H1 (cell line): ENCODE data around the gene ACHE. TPM values are rescaled to one million over a fixed set of nuclear protein-coding genes. Genes with fewer than 3 reads are reported as not detected.

Experiments used
- CTCF ChIA-PET: fragments of 300-600 bp; sonication (Branson Sonifier 250); formaldehyde crosslinking; loops from one replicate; lab custom pipeline; 2021; ENCODE audit not compliant: partially characterized antibody; lab: Charles Lee
- POLR2A ChIA-PET: fragments of 300-600 bp; sonication (Branson Sonifier 250); formaldehyde crosslinking; loops from one replicate; lab custom pipeline; 2021; ENCODE audit warnings: inconsistent platforms; ENCODE audit not compliant: partially characterized antibody; lab: Charles Lee
- DNase-seq, 2 experiments: peaks; one replicate each; pipeline versions ENCODE4 v3.0.0 to v3.0.0-alpha.2; 2010 to 2022; ENCODE audit warnings: low spot score in 2 of 2, low read depth in 1 of 2, mixed read lengths in 1 of 2
- FAIRE-seq: peaks from 2 replicates; lab custom pipeline; 2011; peaks lifted over from hg19 to GRCh38; lab: Jason Lieb, UNC
- H2AFZ ChIP-seq: 2 replicates; pipeline ENCODE4 v1.8.1; 2012; ENCODE audit warnings: low read length, inconsistent platforms
- H2AK5ac ChIP-seq: 2 replicates; pipeline ENCODE4 v1.6.1; 2013; ENCODE audit warnings: low read depth, low read length
- H2BK120ac ChIP-seq: replicated peaks from 2 replicates; pipeline ENCODE3; 2013; ENCODE audit warnings: low read depth, low read length, inconsistent platforms
- H2BK12ac ChIP-seq: 2 replicates; pipeline ENCODE4 v1.6.1; 2013; ENCODE audit warnings: low read depth, low read length
- H2BK15ac ChIP-seq: 2 replicates; pipeline ENCODE4 v1.6.1; 2013; ENCODE audit warnings: low read length
- H2BK20ac ChIP-seq: 2 replicates; pipeline ENCODE4 v1.6.1; 2013; ENCODE audit warnings: low read length
- H2BK5ac ChIP-seq: 2 replicates; pipeline ENCODE4 v1.6.1; 2013; ENCODE audit warnings: low read depth, low read length
- H3K14ac ChIP-seq: 2 replicates; pipeline ENCODE4 v1.6.1; 2013; ENCODE audit warnings: inconsistent platforms; ENCODE audit not compliant: insufficient read length
- H3K18ac ChIP-seq: 2 replicates; pipeline ENCODE4 v1.6.1; 2013; ENCODE audit warnings: low read length; ENCODE audit errors: extremely low read depth
- H3K23ac ChIP-seq: 2 replicates; pipeline ENCODE4 v1.6.1; 2013; ENCODE audit warnings: inconsistent platforms; ENCODE audit not compliant: insufficient read length
- H3K23me2 ChIP-seq: 2 replicates; pipeline ENCODE4 v1.6.1; 2013; ENCODE audit warnings: low read depth, low read length
- H3K27ac ChIP-seq: 2 replicates; pipeline ENCODE4 v1.6.1; 2011; ENCODE audit warnings: low read depth, low read length, inconsistent platforms
- H3K27me3 ChIP-seq, 4 experiments: replicated peaks in 1 of 4; 1 replicate in 1 of 4; 2 replicates in 3 of 4; pipeline versions ENCODE4 v1.6.1 to v1.8.1; 2011 to 2013; ENCODE audit warnings: low read length in 3 of 4, mild to moderate bottlenecking in 3 of 4, inconsistent platforms in 2 of 4, mixed read lengths in 2 of 4, moderate library complexity in 1 of 4; ENCODE audit not compliant: control insufficient read depth in 3 of 4, insufficient read depth in 3 of 4; ENCODE audit errors: extremely low read depth in 1 of 4
- H3K36me3 ChIP-seq, 4 experiments: 2 replicates each; pipeline versions ENCODE4 v1.6.1 to v1.8.1; 2011 to 2013; ENCODE audit warnings: mild to moderate bottlenecking in 4 of 4, low read length in 3 of 4, moderate library complexity in 2 of 4, control low read depth in 1 of 4, inconsistent platforms in 1 of 4; ENCODE audit not compliant: insufficient read depth in 4 of 4, control insufficient read depth in 2 of 4
- H3K4ac ChIP-seq: replicated peaks from 2 replicates; pipeline ENCODE3; 2013; ENCODE audit warnings: low read length, low read depth, mixed read lengths, inconsistent platforms; ENCODE audit not compliant: insufficient read length
- H3K4me1 ChIP-seq, 4 experiments: replicated peaks in 1 of 4; 1 replicate in 1 of 4; 2 replicates in 3 of 4; pipeline versions ENCODE4 v1.6.1 to v1.8.1; 2011 to 2013; ENCODE audit warnings: low read length in 3 of 4, inconsistent platforms in 2 of 4, mixed read lengths in 1 of 4; ENCODE audit not compliant: insufficient read depth in 4 of 4, control insufficient read depth in 3 of 4
- H3K4me2 ChIP-seq, 2 experiments: 2 replicates each; pipeline versions ENCODE4 v1.6.1 to v1.8.1; 2011 to 2013; ENCODE audit warnings: low read depth in 2 of 2, low read length in 2 of 2, control low read depth in 1 of 2, inconsistent platforms in 1 of 2, mild to moderate bottlenecking in 1 of 2; ENCODE audit not compliant: insufficient read depth in 1 of 2
- H3K4me3 ChIP-seq, 4 experiments: fragments of 200-600, 300-600 bp in 1 of 4; sonication (generic), shearing (Covaris generic), sonication (Bioruptor Twin) in 1 of 4; 2 replicates each; pipeline versions ENCODE4 v1.5.1 to v1.8.1; 2011 to 2016; ENCODE audit warnings: low read length in 4 of 4, low read depth in 3 of 4, control low read depth in 2 of 4, inconsistent platforms in 2 of 4, mild to moderate bottlenecking in 2 of 4, mixed read lengths in 1 of 4, moderate library complexity in 1 of 4; ENCODE audit not compliant: insufficient read depth in 2 of 4; ENCODE audit errors: extremely low read depth in 1 of 4
- H3K56ac ChIP-seq: replicated peaks from 2 replicates; pipeline ENCODE3; 2013; ENCODE audit warnings: low read depth, mild to moderate bottlenecking, mixed read lengths, low read length, inconsistent platforms; ENCODE audit not compliant: insufficient read length
- H3K79me1 ChIP-seq: 2 replicates; pipeline ENCODE4 v1.6.1; 2013; ENCODE audit warnings: low read depth, low read length, control low read depth
- H3K79me2 ChIP-seq, 2 experiments: 2 replicates each; pipeline versions ENCODE4 v1.6.1 to v1.8.1; 2012 to 2013; ENCODE audit warnings: low read length in 2 of 2, mild to moderate bottlenecking in 2 of 2, inconsistent platforms in 1 of 2; ENCODE audit not compliant: insufficient read depth in 2 of 2, control insufficient read depth in 1 of 2
- H3K9ac ChIP-seq, 4 experiments: replicated peaks in 1 of 4; 1 replicate in 1 of 4; 2 replicates in 3 of 4; pipeline versions ENCODE4 v1.6.1 to v1.8.1; 2011 to 2013; ENCODE audit warnings: low read depth in 3 of 4, low read length in 3 of 4, control low read depth in 2 of 4, mild to moderate bottlenecking in 2 of 4, moderate library complexity in 2 of 4, inconsistent platforms in 1 of 4; ENCODE audit errors: extremely low read depth in 1 of 4
- H3K9me3 ChIP-seq, 2 experiments: 2 replicates each; pipeline versions ENCODE4 v1.6.1 to v1.8.1; 2012 to 2013; ENCODE audit warnings: mild to moderate bottlenecking in 2 of 2, moderate library complexity in 2 of 2, control low read depth in 1 of 2, inconsistent platforms in 1 of 2, low read depth in 1 of 2, low read length in 1 of 2, mixed read lengths in 1 of 2; ENCODE audit not compliant: insufficient read depth in 2 of 2
- H4K20me1 ChIP-seq, 2 experiments: replicated peaks in 1 of 2; 2 replicates each; pipeline versions ENCODE3 to v1.8.1; 2011 to 2013; ENCODE audit warnings: inconsistent platforms in 2 of 2, low read length in 2 of 2, mild to moderate bottlenecking in 1 of 2; ENCODE audit not compliant: insufficient read depth in 2 of 2, control insufficient read depth in 1 of 2
- H4K5ac ChIP-seq: 2 replicates; pipeline ENCODE4 v1.6.1; 2013; ENCODE audit warnings: low read length, low read depth, mixed read lengths, inconsistent platforms; ENCODE audit not compliant: insufficient read length
- H4K8ac ChIP-seq: 2 replicates; pipeline ENCODE4 v1.8.0; 2013; ENCODE audit warnings: mild to moderate bottlenecking, moderate library complexity, low read length, inconsistent platforms; ENCODE audit not compliant: insufficient read depth; ENCODE audit errors: extremely low read depth
- H4K91ac ChIP-seq: replicated peaks from 2 replicates; pipeline ENCODE3; 2013; ENCODE audit warnings: low read length, mixed read lengths, inconsistent platforms; ENCODE audit not compliant: insufficient read length
- BRCA1 ChIP-seq: IDR thresholded peaks from 2 replicates; pipeline ENCODE4 v1.6.1; 2012; ENCODE audit warnings: low read depth, low read length, improper control_type of control experiment
- CHD2 ChIP-seq: IDR thresholded peaks from 2 replicates; pipeline ENCODE4 v1.6.1; 2012; ENCODE audit warnings: low read length, improper control_type of control experiment
- EGR1 ChIP-seq: IDR thresholded peaks from 2 replicates; pipeline ENCODE4 v1.6.1; 2011; ENCODE audit warnings: low read depth, low read length, borderline replicate concordance
- EZH2 ChIP-seq: fragments of 200-600 bp; sonication (generic); IDR thresholded peaks from 2 replicates; pipeline ENCODE4 v1.7.1; 2012; ENCODE audit warnings: low read depth, mild to moderate bottlenecking, moderate library complexity, low read length, inconsistent platforms; ENCODE audit not compliant: severe bottlenecking
- MAX ChIP-seq: IDR thresholded peaks from 2 replicates; pipeline ENCODE4 v1.6.1; 2012; ENCODE audit warnings: inconsistent platforms
- PHF8 ChIP-seq: fragments of 200-600 bp; sonication (generic); conservative IDR thresholded peaks from 2 replicates; pipeline ENCODE4 v1.7.1; 2012; ENCODE audit warnings: low read depth, mild to moderate bottlenecking, inconsistent platforms, low read length, moderate library complexity
- RFX5 ChIP-seq: IDR thresholded peaks from 2 replicates; pipeline ENCODE4 v1.6.1; 2011; ENCODE audit warnings: low read depth, low read length, improper control_type of control experiment, borderline replicate concordance
- RXRA ChIP-seq: IDR thresholded peaks from 2 replicates; pipeline ENCODE4 v1.6.1; 2011; ENCODE audit warnings: low read depth, mild to moderate bottlenecking, low read length, moderate library complexity; ENCODE audit not compliant: insufficient read depth
- WGBS, 2 experiments: shearing (Covaris generic) in 1 of 2; methylation state at CpG; one replicate each; pipeline versions ENCODE4 v1.1.6 to v1.1.7; 2013 to 2015; ENCODE audit warnings: low lambda C conversion rate in 2 of 2, mixed read lengths in 2 of 2, inconsistent platforms in 1 of 2, low coverage in 1 of 2, missing lambda C conversion rate in 1 of 2; ENCODE audit not compliant: insufficient replicate concordance in 2 of 2, insufficient coverage in 1 of 2, insufficient read length in 1 of 2; ENCODE audit errors: extremely low coverage in 1 of 2, missing lambda C conversion rate in 1 of 2; 5-methylcytosine and 5-hydroxymethylcytosine counted together
- polyA plus RNA-seq, 7 experiments: library from polyadenylated mRNA; depleted of rRNA in 3 of 7; stranded (reverse) in 5 of 7; unstranded in 2 of 7; fragments of >200 nt in 5 of 7; fragments of 200-250 nt in 2 of 7; gene quantifications; 1 replicate in 5 of 7; 2 replicates in 1 of 7; 4 replicates in 1 of 7; pipeline versions ENCODE4 v1.2.1 to v1.2.3, GENCODE V29; 2011 to 2013; ENCODE audit warnings: missing spikeins in 2 of 7, mixed read lengths in 2 of 7
- total RNA-seq: library from RNA; stranded (reverse); fragmentation: NEBNext Ultra II Directional; extraction: Animal tissue kit (Norgen Biotek cat#: 25700); gene quantifications from 2 replicates; pipeline ENCODE4 v1.2.1, GENCODE V29; 2021
- TF ChIP-seq, protein P1 (sequence below), 3 experiments: IDR thresholded peaks; 1 replicate in 2 of 3; 2 replicates in 1 of 3; pipeline versions ENCODE4 v1.5.1 to v1.6.1; 2011; ENCODE audit warnings: low read length in 3 of 3, mild to moderate bottlenecking in 3 of 3, inconsistent platforms in 2 of 3, low read depth in 1 of 3, moderate library complexity in 1 of 3; ENCODE audit not compliant: insufficient read depth in 1 of 3; ENCODE audit errors: control extremely low read depth in 1 of 3

Gene ACHE
- total and polyA plus RNA-seq, 2 of the 8 experiments (the other 6 are each of a cell fraction or from before 2014, with no cell fraction given), result 1.4 to 4.3 TPM

- Histone ChIP-seq H3K4me1 (peaks cover 0 to 5% (median under 1%) of the 10 kb centered on the region in 4 experiments; a peak in 2 of 7 replicates), H3K56ac (no peak overlapping the region), H3K9me3 (no peaks in the 10 kb centered on the region), H4K91ac (no peak overlapping the region), H2BK120ac (no peak overlapping the region), H3K14ac (no peak overlapping the region), H3K27me3 (no peaks in the 10 kb centered on the region; a peak in 1 of 7 replicates), H3K36me3 (peaks cover 44 to 75% (median 56%) of the 10 kb centered on the region in 4 experiments), H3K27ac (no peak overlapping the region), H2BK15ac (no peak overlapping the region), H3K9ac (no peak overlapping the region), H3K23me2 (0 out of 2 replicates have a peak, but pooled peaks cover 5% of the 10 kb centered on the region), H4K5ac (no peak overlapping the region), H4K20me1 (peaks cover 17 to 27% of the 10 kb centered on the region in 2 experiments), H3K23ac (no peak overlapping the region), H2BK5ac (no peak overlapping the region), H3K79me2 (peaks cover 22 to 64% of the 10 kb centered on the region in 2 experiments), H3K4ac (no peak overlapping the region), H2BK20ac (no peak overlapping the region), H2AFZ (no peak overlapping the region), H3K4me3 (no peak overlapping the region), H2BK12ac (no peak overlapping the region), H3K4me2 (no peak overlapping the region), H3K18ac (no peak overlapping the region), H4K8ac (no peak overlapping the region), H3K79me1 (peaks cover 16% of the 10 kb centered on the region), H2AK5ac (no peak overlapping the region)
- 93% methylated on average over 15 of the region's 20 CpGs; no CpG with 5 or more reads in 1 of the 2 experiments for WGBS, 2 experiments
- no peak for FAIRE-seq
- POLR2A ChIA-PET, result interaction anchor here (0.6 to 15.1 kb wide), 3 partner anchors 6 to 83 kb away, joined by 3 to 313 read pairs (median 18); partner anchors contain the start of genes TRIP6 and UFSP1
- CTCF ChIA-PET, result no interaction called here
- DNase-seq, result no peak
- TF ChIP-seq EZH2, result no peak
- TF ChIP-seq BRCA1, result no peak
- no peak for TF ChIP-seq MAX
- TF ChIP-seq, protein P1, sequence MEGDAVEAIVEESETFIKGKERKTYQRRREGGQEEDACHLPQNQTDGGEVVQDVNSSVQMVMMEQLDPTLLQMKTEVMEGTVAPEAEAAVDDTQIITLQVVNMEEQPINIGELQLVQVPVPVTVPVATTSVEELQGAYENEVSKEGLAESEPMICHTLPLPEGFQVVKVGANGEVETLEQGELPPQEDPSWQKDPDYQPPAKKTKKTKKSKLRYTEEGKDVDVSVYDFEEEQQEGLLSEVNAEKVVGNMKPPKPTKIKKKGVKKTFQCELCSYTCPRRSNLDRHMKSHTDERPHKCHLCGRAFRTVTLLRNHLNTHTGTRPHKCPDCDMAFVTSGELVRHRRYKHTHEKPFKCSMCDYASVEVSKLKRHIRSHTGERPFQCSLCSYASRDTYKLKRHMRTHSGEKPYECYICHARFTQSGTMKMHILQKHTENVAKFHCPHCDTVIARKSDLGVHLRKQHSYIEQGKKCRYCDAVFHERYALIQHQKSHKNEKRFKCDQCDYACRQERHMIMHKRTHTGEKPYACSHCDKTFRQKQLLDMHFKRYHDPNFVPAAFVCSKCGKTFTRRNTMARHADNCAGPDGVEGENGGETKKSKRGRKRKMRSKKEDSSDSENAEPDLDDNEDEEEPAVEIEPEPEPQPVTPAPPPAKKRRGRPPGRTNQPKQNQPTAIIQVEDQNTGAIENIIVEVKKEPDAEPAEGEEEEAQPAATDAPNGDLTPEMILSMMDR (IDR thresholded peaks at IDR 0.05; ENCODE audit: control extremely low read depth in 1 of 3, insufficient read depth in 1 of 3, low read depth in 1 of 3, low read length in 3 of 3), result no peak
- no peak for TF ChIP-seq RXRA
- no peak for TF ChIP-seq PHF8
- no peak for TF ChIP-seq CHD2
- no peak for TF ChIP-seq EGR1
- TF ChIP-seq RFX5, result no peak
These were observed 14.6 kb downstream of the ACHE start for GRCh38 chr7:100881136-100881535.
